IPS-11a (cell line): ENCODE measurements around the gene MCF2L2.

Source experiments
- H3K4me3 ChIP-seq: one replicate; pipeline ENCODE4 v1.5.1; 2013; ENCODE audit warnings: low read depth, low read length, control low read depth

Gene MCF2L2

DNA sequence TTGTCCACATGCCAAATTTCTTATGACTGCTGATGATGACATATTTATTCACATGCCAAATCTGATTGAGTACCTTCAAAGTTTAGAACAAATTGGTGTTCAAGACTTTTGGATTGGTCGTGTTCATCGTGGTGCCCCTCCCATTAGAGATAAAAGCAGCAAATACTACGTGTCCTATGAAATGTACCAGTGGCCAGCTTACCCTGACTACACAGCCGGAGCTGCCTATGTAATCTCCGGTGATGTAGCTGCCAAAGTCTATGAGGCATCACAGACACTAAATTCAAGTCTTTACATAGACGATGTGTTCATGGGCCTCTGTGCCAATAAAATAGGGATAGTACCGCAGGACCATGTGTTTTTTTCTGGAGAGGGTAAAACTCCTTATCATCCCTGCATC lies 158.1 kb downstream of the MCF2L2 start:
- H3K4me3 ChIP-seq: no peak overlapping the region

DNA sequence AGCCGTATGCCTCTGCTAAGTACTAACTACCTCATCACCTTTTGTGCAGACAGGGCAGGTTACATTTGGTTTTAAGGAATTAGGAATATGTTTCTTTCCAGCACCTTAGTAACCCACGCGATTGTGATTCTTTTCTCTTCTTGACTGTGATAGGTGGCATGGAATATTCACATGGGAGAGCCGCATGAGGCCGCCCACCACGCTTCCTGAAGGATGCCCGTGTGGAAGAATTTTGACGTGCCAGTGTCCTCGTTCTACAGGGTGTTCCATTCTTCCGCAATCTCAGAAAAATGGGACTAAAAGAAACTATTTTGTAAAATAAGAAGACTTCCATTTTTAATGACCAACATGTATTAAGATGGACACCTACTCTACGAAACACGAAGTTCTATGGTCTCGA lies 159.1 kb downstream of the MCF2L2 start:
- no peak overlapping the region for H3K4me3 ChIP-seq

DNA sequence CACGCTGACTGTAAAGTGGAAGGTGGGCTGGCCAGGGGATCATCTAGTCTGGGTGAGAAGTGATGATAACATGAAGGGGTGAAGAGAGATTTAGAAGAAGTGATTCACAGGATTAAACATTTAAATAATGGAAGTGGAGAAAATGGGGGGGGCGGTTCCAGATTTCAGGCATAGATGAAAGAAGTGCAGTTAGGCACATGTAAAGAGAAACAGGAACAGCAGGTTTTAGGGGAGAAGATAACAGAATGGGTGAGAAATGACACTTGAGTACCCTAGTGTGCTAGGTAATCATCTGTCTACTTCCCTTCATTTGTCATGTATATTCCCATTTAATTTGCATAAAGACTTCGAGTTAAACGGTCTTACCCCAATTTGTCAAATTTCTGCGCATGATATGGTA lies 160.1 kb downstream of the MCF2L2 start:
- no peak overlapping the region for H3K4me3 ChIP-seq

DNA sequence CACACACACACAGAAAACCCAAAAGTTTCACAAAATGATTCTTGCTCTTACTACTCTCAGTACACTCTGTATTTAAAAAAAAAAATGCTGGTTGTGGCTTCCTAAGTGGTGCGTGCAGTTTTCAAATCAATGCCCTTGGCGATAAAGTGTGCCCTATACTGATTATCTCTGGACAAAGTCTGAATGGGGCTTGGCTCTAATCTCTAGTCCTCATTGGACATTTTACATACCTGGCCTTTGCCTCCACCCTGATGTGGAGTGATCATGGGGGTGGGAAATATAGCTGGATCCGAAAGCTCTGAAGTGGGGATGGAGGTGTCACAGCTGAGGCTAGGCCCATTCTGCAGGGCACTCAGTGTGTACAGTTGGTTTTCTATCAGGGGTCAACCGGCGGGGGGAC lies 161.3 kb downstream of the MCF2L2 start:
- no peak overlapping the region for H3K4me3 ChIP-seq

DNA sequence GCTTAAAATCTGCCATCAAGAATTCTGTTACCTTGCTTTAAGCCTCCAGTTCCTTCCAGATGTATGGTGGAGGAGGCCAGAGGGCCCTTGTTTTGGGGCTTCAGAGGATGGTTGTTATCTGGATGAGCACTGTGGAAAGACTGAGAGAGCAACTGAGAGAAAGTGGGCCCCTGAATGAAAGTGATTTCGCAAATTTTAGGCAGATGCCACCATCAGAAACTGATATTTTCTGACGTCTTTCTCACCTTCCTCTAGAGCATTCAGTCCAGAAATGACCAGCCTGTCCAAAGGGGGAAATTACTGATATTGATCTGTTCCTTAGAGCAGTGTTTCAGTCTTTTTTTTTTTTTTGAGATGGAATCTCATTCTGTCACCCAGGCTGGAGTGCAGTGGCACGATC lies 162.0 kb downstream of the MCF2L2 start:
- H3K4me3 ChIP-seq: no peak overlapping the region

DNA sequence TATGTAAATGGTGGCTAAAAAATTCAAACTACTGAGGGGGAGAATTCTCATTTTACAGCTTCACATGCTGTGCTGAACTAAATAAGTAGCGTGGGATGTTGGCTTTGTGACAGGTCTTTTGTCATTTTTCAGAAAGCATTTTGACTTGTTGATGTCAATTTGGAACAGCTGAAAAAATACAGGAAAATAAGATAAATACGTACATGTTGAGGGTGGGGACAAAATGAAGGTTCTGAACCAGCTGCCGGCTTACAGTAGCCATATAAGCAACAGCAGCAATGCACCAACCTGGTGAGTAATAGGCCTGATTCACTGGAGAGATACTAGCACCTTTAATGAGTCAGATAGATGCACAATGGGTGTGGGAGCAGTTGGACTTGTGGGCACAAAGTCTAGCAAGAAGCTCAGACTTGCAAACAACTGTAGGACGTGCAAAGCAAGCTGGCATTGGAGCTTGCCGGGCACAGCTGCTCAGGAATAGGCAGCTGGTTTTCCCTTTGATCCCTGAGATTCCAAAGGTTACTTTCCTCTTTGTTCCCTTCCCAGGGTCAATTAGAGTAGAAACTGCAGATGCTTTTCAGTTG lies 162.5 kb downstream of the MCF2L2 start:
- no peak overlapping the region for H3K4me3 ChIP-seq

DNA sequence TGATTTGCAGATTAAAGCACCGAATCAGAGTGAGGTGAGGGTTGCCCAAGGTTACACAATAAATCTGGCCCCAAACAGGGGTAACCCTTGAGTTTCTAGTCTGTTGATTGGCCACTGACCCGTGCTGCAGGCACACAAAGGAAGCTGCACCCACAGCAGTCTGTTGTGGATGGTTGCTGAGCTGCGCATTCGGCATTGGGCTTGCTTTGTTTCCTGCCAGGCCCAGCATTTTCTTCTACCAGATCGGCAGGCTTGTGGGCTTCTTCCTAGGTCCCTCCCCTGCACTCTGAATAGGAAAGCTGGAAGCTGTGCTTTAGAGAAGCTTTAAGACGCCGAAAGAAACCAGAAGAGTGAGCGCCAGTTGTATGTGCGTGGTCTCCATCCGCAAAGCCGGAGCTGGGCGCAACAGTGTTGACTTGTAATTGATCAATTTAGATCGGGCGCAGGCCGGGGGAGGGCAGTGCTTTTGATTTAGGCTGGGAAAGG lies 163.2 kb downstream of the MCF2L2 start:
- no peak overlapping the region for H3K4me3 ChIP-seq

DNA sequence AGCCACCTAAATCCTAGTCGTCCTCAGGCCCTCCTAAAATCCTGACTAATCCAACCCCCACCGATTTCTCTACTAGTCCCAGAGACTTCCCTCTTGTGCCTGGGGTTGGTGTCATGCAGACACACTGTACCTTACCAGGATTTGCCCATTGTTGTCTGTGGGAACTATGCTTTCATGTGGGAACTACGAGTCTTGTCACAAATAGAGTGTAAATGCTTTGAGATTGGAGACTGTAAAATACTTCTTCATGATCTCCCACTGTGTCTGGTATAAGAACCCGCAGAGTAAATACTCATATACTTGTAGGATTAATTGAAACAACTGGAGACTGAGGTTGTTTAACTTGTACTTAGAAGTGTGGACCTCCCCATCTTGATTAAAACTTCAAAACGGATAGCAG lies 164.2 kb downstream of the MCF2L2 start:
- H3K4me3 ChIP-seq: no peak overlapping the region

DNA sequence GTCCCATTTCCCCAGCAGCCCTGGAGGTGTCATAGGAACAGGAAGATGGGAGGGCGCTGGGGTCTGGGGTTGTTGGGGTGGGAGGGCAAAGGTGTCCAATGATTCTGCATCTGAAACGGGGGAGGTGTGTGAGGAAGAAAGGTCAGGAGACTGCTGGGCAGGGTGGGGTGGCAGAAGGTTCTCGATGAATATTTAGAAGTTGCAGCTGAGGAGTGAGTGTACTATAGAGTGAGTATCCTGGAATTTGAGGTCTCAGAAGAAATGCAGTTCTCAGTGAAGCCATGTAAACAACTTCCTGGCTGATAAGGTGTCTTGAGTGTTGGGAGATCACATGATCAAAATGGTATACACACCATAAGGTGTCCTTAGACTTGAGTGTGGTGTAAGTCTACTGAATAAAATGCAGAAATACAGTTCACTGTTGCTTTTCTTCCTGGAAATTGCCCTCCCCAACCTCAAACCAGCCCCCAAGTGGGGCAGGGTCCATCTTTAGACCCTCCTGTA lies 165.5 kb downstream of the MCF2L2 start:
- no peak overlapping the region for H3K4me3 ChIP-seq

DNA sequence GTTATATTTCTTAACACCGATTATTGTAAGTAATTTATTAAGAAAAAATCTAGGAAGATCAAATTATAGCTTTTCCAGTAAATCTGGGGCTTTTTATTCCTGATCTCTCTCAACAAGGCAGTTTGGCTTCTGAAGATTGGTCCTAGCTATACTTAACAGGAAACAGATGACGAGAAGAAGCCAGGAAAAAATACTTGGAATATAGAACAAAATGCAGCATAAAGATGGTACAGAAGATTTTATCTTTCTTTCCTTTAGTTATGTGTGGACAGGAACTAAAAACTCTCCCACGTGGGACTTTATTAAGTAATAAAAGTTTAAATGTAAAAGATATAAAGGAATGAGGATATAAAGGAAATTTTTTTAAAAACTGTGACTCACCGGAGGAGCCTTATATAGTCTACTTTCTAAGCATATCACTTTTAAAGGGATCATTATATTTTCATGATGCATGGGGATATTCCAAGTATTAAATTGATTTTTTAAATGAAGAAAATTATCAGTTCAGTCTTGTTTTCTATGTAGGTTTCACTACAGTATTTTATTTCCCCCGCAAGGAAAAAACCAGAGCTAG lies 167.2 kb downstream of the MCF2L2 start:
- H3K4me3 ChIP-seq: no peak overlapping the region

DNA sequence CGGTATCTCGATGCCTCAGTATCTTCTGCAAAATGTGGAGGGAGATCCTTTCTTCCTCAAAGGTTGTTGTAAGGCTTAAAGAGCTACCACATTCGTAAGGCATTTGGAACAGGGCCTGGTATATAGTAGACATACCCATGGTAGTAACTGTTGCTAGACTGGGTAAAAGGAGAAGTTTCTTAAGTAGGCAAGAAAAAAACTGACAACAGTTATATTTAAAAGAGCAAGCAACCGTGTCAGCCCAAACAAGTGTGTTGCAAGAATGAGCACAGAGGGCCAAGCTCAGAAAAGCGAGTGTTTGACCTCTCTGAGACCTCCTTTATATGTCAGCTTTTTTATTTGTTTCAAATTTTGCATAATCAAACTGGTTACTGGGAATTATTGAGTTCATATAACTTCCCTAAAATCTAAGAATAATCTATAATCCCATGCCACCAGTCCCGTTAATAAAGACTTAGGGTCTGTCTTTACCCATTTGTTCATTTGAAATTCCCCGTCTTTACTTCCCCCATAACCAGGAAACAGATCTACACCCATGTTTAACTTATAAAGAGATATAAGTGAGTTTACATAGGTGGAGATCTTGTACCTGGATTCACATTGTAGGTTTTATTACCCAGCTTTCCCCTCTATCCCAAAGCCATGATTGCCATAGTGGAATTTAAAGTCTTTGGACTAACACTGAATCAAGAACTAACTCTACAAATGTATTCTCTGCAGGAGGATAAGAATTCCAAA lies 168.1 kb downstream of the MCF2L2 start:
- H3K4me3 ChIP-seq: no peak overlapping the region

DNA sequence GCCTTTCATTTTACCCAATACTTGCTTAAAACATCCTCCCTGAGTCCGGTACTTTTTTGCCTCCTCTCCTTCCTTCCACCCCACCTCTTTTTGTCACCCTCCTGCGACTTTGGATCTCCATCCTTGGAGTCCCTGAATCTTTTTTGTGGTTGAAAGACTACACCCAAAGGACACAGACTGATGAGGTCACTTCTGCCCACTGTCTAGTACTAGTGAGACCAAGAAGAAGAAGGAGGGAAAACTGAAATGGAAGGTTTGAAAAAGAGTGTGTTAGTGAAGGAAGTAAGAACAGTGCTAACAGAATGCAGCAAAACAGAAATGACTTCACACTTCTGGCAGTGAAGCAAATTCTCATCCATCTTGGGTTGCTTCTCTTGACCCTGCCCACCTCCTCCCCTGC lies 168.8 kb downstream of the MCF2L2 start:
- H3K4me3 ChIP-seq: no peak overlapping the region

DNA sequence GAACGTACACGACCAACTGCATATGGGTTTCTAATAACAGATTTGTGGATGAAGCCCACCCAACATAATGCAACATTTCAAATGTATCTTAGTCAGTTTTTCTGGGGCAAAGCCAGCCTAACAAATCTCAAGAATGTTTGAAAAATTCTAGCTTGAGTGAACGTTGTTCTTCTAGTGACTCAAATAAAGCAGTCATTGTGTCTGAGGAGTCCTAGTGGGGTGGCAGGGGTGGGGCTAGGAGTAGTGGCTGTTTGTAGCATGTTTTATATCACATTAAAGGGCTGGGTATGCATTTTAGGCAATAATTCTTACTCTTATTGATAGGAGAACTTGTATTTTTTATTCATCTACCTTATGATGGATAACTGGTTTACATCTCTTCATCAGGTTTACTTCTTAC lies 169.3 kb downstream of the MCF2L2 start:
- H3K4me3 ChIP-seq: no peak overlapping the region

DNA sequence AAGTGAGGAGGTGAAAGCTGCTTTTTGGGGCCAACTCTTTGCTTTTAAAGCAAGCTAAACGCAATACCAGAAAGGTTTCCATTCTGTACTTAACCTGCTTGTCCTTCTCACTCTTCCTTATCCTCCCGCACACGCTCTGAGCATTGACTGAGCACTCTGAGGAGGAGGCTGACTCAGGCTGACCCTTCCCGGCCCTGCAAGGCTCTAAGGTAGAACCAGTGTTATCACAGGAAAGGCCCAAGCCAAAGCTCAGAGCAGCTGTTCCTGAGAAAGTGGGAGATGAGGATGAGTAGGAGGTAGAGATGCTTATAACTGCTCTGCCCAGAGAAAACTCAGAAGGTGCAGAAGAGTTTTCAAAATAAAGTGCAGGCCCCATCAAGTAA lies 173.1 kb downstream of the MCF2L2 start:
- H3K4me3 ChIP-seq: no peak overlapping the region

DNA sequence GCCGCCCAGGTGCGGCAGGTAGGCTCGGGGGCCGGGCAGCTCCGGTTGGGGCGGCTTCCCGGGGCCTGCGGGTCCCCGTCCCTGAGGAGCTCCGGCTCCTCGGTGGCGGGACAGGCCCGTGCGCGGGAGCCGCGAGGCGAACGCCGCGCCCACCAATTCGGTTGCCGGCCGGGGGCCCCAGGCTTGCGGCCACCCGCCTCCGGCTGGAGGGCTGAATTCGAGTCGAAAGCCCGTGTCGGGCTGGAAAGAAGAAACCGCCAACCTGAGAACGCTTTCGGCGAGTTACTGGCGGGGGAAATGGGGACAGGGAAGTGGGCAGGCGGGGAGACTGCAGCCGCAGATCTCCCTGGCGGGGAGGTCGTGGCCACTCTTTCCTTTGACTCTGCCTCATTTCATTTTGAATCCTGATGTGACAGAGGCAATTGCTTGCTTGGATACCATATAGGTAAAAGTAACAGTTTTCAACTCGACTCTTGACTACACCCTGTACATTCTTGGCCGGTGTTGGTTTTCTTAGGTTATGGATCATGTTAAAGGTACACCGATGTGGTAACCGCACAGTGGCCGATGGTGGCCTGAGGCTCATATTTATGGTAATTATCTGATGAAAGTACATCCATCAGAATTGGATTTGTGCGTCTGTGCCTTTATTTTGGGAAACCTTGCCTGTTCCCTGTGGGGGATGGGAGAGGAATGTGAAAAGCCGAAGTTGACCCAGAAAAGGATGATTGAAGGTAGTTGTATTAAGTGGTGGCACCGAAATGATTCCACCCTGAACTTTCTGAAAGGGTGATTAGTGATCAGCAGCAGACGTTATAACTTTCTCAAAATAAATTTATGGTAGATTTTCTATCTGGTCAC lies 173.7 kb downstream of the MCF2L2 start:
- peak overlapping the region; percentile 60 for H3K4me3 ChIP-seq

DNA sequence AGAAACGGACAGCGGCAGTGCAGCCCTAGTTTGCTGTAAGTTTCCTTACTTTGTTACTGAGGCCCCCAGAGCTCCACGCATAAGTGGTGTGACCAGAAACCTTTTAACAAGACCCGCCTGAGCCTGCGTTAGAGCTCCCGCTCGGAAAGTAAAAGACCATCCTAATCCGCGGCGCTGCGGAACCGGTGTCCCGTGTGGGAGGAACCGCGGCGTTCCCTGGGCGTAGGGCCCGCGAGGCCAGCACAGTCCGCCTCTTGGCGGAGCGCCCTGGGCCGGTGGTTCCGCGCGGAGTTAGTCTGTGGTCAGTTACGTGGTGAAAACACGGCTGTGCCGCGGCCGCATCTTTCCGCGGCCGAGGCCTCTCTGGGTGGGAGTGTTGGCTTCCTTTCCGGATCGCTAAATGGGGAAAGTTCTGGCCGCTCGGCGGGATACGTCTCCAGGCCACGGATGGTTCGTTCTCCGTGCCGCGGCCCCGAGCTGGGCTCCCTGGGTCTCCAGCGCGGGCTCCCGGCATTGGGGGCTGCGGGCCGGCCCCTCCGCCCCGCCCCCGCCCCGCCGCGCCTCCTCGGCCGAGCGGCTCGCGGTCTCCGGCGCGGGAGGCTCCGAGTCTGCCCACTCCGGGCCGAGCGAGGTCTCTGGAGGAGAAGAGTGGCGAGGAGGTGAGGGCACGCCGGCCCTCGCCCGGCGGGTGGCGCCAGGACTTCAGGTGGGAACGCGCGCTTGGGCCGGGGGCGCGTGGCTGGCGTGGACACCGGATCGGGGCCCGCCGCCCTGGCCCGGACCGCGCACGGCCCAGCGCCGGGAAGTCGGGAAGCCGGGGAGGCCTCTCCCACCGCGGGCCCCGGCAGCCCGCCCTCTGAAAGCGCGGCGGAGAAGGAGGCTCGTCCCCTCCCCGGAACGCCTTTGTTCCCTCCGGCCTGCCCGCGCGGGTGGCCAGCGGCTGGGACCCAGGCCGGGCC lies 174.6 kb downstream of the MCF2L2 start:
- peak overlapping the region; percentile 60 for H3K4me3 ChIP-seq

DNA sequence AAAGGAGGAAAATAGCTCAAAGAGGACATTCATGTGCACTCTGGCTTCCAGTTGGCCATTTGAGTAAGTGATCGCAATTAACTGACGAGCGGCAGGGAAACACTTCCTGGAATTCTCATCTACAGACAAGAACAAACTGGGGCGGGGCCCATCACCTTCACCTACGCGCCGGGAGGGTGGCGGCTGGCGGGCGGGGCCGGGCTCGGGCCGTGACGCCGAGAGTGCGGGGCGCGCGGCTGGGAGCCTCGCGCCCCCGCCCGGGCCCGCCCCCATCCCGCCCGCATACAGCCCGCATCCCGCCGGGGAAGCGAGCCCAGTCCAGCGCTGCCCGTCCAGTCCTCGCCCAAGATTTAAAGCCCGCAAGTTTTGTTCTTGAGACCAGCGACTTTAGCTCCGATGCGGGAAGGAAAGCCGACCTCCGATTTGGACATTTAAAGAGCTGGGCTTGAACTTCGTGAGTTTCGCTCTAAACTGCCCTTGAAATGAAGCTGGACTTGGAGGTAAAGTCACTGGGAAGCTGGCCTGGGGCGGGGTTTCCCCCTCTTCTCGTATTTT lies 175.4 kb downstream of the MCF2L2 start, which contains the start of gene B3GNT5:
TSS of gene B3GNT5 (plus strand) at position 281 of the 555 bp plus-strand sequence. CDS start 16,546 bp downstream, outside the sequence.
- peak within 1 kb of the TSS; percentile 60 for H3K4me3 ChIP-seq

DNA sequence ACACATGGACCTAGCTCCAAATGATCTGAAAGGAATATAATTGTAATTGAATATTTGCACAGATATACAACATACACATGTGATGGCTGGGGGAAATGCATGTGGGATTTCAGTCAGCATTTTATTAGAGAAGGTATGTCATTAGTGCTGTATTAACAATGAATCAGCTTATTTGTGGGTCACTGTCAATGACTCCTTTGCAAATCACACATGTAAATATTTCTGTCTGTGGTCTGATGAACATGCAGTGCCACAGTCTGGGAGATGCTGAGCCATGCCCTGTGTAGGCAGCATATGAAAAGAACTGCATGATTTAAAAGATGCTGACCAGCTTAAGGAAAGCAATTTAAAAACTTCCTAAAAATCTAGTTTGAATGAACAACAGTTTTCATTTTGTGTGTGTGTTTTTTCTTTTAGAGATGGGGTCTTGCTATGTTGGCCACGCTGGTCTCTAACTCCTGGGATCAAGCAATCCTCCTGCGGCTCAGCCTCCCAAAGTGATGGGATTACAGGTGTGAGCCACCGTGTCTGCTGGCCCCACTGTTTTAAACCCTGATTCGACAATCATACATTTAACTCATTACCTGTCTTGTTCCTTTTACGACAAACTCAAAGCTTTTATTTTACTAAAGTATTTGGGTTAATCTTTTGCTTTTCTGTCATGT lies 176.2 kb downstream of the MCF2L2 start:
- H3K4me3 ChIP-seq: no peak overlapping the region
